COLO829 (cell line): ENCODE measurements around the gene EPHB4.
"Not testable (repeated sequence)": the region's sequence is repeated elsewhere in the genome, so short reads cannot be mapped to it uniquely, and the experiment has no call there.

ENCODE experiments used
- DNase-seq: peaks from one replicate; pipeline ENCODE4 v3.0.0; 2012; ENCODE audit warnings: low spot score

Gene EPHB4

GRCh38 chr7:100785878-100786277 is 41.4 kb downstream of the EPHB4 start:
- no peak for DNase-seq

GRCh38 chr7:100783804-100784203 is 43.5 kb downstream of the EPHB4 start:
- DNase-seq = no peak

GRCh38 chr7:100781255-100781654 is 46.1 kb downstream of the EPHB4 start:
- no peak for DNase-seq

GRCh38 chr7:100779359-100779758 is 48.0 kb downstream of the EPHB4 start:
- no peak for DNase-seq

GRCh38 chr7:100778061-100778621 is 49.2 kb downstream of the EPHB4 start:
- no peak for DNase-seq

GRCh38 chr7:100773491-100773890 is 53.8 kb downstream of the EPHB4 start:
- no peak for DNase-seq

- DNase-seq = no peak
Observed at GRCh38 chr7:100768784-100769183, 58.5 kb downstream of the EPHB4 start.

- DNase-seq = no peak
Observed at GRCh38 chr7:100765250-100765649, 62.1 kb downstream of the EPHB4 start.

GRCh38 chr7:100764841-100765240 is 62.5 kb downstream of the EPHB4 start:
- no peak for DNase-seq

GRCh38 chr7:100763556-100764140 is 63.7 kb downstream of the EPHB4 start:
- DNase-seq = no peak

GRCh38 chr7:100762841-100763240 is 64.5 kb downstream of the EPHB4 start:
- DNase-seq = not testable (repeated sequence)

- no peak for DNase-seq
Observed at GRCh38 chr7:100759357-100760171, 67.8 kb downstream of the EPHB4 start.

- DNase-seq = no peak
Observed at GRCh38 chr7:100753750-100754149, 73.6 kb downstream of the EPHB4 start.

- DNase-seq = no peak
Observed at GRCh38 chr7:100752994-100753393, 74.3 kb downstream of the EPHB4 start.
